GM04503 (cell line): ENCODE results near the gene ACSL3.
A peak's percentile ranks its signal among the peaks of the same experiment; 100 is the strongest.
"Not testable (repeated sequence)": the region's sequence is repeated elsewhere in the genome, so short reads cannot be mapped to it uniquely, and the experiment has no call there.

Experiments
- DNase-seq: peaks from one replicate; pipeline ENCODE4 v3.0.0-alpha.2; 2012; ENCODE audit warnings: low read depth

ACSL3 gene

GRCh38 chr2:222976521-222977061 lies 115.8 kb downstream of the ACSL3 start:
- DNase-seq: no peak

GRCh38 chr2:222977121-222977520 lies 116.3 kb downstream of the ACSL3 start:
- no peak for DNase-seq

GRCh38 chr2:222978850-222979249 lies 118.0 kb downstream of the ACSL3 start:
- DNase-seq: no peak

GRCh38 chr2:222979484-222979883 lies 118.6 kb downstream of the ACSL3 start:
- no peak for DNase-seq

GRCh38 chr2:222982010-222982908 lies 121.4 kb downstream of the ACSL3 start:
- DNase-seq: peak; percentile 71

- no peak for DNase-seq
Measured at GRCh38 chr2:222982909-222983265, 122.1 kb downstream of the ACSL3 start.

GRCh38 chr2:222984908-222985307 lies 124.1 kb downstream of the ACSL3 start:
- DNase-seq: no peak

GRCh38 chr2:222989431-222989830 lies 128.6 kb downstream of the ACSL3 start:
- DNase-seq: no peak

GRCh38 chr2:222990206-222990605 lies 129.4 kb downstream of the ACSL3 start:
- DNase-seq: not testable (repeated sequence)

- no peak for DNase-seq
Measured at GRCh38 chr2:222992137-222992536, 131.3 kb downstream of the ACSL3 start.
